GM12872 (cell line): Measurements from ENCODE around the gene DUS2.
A peak's percentile ranks its signal among the peaks of the same experiment; 100 is the strongest.
"Not testable (repeated sequence)": the region's sequence is repeated elsewhere in the genome, so short reads cannot be mapped to it uniquely, and the experiment has no call there.

Source experiments
- TF ChIP-seq, protein P1 (sequence below): IDR thresholded peaks from 3 replicates; pipeline ENCODE4 v1.5.1; 2011; ENCODE audit warnings: low read depth, mild to moderate bottlenecking, low read length, moderate library complexity; ENCODE audit not compliant: insufficient read depth

DUS2 gene

DNA sequence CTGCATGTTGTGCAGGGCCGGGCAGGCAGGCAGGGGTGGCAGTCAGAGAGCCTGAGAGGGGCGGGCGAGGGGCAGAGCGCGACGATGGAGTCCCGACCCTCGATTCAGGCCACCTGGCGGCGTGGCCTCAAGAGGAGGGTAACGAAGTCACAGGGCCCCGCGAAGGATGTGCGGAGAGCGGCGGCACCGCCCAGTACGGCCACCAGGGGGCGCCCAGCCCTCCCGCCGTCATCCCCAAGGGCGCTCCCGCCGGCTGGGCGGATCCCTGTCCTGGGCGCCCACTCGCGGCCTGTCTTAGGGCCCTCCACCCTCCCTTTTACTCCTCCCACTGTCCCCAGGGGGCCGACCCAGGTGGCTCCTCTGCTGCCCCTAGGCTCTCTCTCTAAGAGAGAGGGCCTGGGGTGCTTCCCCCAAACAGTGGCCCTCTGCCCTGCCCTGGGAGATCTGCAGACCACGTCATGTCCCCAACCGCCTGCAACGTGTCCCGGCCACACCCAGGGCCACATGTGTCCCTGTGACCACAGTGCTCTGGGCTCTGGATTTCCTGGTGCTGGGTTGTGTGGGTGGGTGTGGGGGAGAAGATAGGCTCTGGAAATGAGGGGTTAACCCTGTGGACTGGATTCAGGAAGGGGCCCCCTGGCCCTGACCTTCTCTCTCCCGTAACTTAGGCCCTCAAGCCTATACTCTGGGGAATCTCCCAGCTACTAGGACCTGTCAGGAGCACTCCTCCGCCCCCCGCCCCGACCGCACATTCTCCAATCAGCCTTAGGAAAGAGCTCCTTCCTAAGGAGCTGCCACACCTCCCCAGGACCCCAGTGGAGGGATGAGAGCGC, 29.7 kb upstream of the DUS2 start:
- TF ChIP-seq, protein P1, sequence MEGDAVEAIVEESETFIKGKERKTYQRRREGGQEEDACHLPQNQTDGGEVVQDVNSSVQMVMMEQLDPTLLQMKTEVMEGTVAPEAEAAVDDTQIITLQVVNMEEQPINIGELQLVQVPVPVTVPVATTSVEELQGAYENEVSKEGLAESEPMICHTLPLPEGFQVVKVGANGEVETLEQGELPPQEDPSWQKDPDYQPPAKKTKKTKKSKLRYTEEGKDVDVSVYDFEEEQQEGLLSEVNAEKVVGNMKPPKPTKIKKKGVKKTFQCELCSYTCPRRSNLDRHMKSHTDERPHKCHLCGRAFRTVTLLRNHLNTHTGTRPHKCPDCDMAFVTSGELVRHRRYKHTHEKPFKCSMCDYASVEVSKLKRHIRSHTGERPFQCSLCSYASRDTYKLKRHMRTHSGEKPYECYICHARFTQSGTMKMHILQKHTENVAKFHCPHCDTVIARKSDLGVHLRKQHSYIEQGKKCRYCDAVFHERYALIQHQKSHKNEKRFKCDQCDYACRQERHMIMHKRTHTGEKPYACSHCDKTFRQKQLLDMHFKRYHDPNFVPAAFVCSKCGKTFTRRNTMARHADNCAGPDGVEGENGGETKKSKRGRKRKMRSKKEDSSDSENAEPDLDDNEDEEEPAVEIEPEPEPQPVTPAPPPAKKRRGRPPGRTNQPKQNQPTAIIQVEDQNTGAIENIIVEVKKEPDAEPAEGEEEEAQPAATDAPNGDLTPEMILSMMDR = peak; percentile 96

DNA sequence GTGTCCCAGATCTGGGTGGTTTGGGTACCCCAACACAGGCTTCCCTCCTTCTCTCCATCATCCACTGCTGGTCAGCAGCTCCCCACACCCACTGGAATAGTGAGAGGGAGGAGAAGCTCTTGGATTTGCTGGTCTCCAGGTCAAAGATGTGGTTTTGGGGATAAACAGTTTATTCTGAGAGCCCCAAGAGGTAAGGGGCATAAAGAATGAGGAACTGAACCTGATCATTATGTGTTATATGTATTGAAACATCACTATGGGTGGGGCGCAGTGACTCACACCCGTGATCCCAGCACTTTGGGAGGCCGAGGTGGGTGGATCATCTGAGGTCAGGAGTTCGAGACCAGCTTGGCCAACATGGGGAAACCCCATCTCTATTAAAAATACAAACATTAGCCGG, 27.7 kb upstream of the DUS2 start:
- TF ChIP-seq, protein P1 = no peak

GRCh38 chr16:67996666-67997065, 26.4 kb upstream of the DUS2 start:
- TF ChIP-seq, protein P1 = no peak

DNA sequence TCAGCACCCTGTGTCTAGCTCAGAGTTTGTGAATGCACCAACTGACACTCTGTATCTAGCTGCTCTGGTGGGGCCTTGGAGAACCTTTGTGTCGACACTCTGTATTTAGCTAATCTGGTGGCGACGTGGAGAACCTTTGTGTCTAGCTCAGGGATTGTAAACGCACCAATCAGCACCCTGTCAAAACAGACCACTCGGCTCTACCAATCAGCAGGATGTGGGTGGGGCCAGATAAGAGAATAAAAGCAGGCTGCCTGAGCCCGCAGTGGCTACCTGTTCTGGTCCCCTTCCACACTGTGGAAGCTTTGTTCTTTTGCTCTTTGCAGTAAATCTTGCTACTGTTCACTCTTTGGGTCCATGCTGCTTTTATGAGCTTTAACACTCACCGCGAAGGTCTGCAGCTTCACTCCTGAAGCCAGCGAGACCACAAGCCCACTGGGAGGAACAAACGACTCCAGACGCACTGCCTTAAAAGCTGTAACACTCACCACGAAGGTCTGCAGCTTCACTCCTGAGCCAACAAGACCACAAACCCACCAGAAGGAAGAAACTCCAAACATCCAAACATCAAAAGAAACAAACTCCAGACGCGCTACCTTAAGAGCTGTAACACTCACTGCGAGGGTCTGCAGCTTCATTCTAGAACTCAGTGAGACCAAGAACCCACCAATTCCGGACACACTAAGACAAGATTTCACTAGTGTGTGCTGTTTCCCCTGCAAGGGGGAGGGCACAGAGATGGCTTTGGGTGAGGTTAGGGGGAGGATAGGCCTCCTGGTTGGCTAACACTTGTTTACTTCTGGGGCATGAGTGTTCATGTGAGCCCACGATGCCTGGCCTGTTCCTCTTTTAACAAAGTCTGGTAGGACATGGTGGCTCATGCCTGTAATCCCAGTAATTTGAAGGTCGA, 24.1 kb upstream of the DUS2 start, which contains the start of gene DPEP2:
TSS of gene DPEP2 (minus strand) at position 706 of the 910 bp plus-strand sequence. CDS start 6,272 bp downstream, outside the sequence.
- TF ChIP-seq, protein P1 = not testable (repeated sequence)

DNA sequence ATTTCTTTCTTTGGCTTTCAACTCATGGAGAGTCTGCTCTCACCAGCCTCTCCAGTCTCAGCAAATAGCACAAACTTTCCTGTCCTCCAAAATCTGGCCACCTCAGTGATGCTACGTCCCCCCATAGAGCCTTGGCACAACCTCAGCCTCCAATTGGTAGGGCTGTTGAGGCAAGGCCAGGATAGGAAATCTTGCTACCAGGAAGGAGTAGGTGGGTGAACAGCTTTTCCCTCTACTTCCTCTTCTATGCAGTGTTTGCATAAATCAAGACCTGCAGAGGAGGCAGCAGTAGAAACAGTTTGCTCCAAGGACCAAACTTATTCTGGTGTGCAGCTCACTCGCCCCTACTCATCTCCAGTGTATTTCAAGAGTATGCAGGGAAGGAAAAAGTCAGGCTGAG, 23.1 kb upstream of the DUS2 start:
- TF ChIP-seq, protein P1 = no peak

GRCh38 chr16:68000450-68000849, 22.6 kb upstream of the DUS2 start:
- TF ChIP-seq, protein P1 = no peak

GRCh38 chr16:68003031-68003430, 20.1 kb upstream of the DUS2 start:
- TF ChIP-seq, protein P1 = no peak
